ENCODE measurements around the gene RNF222.
"Not testable (repeated sequence)": the region's sequence is repeated elsewhere in the genome, so short reads cannot be mapped to it uniquely, and the experiment has no call there.

RNF222 gene

DNA sequence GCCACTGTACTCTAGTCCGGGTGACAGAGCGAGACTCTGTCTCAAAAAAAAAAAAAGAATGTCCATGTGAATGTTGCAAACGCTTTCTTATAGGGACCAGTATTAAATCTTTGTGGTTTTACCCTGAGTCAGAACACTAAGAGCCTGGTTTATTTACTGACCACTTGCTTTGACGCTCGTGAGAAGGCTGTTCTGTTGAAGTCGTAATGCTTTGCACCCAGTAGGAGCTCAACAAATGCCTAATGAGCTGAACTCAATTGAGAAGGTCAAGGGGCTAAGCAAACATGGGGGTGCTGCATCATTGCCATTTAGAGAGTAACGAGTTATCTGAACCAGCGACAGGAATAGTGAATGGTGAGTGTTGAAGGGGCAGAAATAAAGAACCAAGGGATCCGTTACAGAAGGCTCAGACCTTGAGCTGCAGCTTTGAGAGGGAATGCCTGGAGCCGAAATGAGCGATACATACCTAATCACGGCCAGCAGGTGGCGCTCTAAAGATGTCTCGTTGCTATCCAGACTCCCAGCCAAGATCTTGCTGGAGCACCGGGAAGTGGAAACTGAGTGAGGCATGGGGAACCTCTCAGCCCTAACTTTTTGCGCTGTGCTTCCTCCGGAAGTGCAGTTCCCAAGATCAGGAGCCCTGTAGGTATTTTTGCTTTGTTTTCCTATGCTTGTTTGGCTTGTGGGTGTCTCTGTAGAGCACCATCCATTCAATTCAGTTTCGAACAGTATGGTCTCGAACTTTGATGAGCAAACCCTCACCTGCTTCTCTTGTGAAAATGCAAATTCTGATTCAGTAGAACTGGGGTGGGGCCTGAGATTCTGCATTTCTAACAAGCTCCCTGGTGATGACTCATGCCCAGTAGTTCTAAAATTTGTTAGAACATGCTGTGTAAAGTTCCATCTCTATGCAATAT, 12.6 kb upstream of the RNF222 start:
- peak; percentile 5 for DNase-seq

DNA sequence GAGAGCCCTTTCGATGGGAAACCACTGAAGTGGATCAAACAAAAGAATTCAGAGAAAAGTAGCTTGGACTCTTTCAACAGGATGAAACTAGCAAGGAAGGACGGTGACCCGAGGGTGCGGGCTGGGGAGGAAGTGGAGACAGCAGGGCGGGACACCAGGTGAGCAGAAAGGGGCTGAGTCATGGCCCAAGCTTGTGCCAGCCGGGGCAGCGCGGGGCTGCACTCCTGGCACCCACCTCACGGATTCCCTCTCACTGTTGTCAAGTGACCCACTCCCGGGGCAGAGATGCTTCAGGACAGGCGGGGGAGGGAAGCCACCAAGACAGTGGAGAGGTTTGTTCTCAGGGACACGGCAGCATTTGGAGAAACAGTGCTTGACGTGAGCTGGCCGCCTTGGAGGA, 10.7 kb upstream of the RNF222 start:
- no peak for DNase-seq

DNA sequence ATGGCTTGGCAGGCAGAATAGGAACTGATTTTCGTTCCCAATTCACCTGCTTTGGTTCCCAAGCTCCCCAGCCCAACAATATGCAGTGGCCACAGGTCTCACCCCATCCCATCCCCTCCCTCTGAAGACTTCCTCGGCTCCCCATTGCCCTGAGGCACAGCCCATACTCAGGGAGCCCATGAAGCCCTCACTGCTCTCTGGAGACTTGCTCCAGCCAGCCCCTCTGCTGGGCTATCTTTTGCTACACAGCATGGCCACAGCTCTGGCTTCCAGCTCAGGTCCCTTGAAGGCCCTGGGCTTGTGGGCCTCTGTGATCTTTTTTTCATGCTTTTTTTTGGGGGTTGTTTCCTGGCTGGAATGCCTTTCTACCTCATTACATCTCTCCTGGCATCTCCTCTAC, 8.5 kb upstream of the RNF222 start:
- DNase-seq = no peak

DNA sequence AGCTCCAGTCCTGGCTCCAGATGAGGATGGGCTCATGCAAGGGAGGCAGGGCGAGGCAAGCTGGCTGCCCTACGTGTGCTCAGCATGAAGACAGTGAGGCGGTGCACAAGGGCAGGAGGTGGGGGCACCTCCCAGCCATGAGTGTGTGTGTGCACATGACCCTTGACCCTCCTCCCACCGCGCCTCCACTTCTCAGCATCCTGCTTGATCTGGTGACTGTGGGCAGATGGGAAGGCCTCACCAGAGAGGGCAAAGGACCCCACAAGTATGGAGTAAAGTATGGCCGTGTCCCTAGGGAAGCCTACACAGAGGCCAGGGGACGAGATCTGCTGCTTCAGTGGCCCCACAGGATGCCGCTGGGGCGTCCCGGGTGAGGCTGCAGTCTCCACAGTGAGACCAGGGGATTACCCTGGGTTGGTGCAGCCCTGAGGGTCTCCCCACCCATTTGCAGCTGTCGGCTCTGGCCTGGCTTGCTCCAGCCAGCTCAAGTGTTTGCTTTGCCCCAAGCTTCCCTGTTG, 7.9 kb upstream of the RNF222 start:
- DNase-seq = no peak

DNA sequence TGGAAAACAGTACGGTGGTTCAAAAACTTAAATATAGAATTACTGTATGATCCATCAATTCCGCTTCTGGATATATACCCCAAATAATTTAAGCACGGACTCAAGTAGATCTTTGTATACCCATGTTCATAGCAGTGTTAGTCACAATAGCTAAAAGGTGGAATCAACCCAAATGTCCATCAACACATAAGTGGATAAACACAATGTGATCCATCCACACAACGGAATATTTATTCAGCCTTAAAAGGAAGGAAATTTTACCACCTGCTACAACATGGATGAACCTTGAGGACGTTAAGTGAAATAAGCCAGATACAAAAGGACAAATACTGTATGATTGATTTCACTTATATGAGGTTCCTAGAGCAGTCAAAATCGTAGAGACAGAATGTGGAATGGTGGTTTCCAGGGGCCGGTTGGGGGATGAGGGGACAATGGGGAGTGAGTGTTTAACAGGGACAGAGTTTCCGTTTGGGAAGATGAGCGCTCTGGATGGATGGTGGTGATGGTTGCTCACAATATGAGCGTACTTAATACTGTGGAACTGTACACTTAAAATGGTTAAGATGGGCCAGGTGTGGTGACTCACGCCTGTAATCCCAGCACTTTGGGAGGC, 5.4 kb upstream of the RNF222 start:
- no peak for DNase-seq

DNA sequence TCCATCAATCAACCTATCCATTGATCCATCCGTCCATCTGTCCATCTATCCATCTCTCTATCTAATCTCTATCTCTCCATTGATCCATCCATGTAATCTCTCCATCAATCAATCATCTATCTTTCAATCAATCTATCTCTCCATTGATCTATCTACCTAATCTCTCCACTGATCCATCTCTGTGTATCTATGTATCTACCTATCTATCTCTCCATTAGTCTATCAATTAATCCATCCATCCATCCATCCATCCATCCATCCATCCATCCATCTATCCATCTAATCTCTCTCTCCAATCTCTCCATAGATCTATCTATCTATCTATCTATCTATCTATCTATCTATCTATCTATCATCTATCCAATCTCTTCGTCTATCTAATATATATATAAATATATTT, 3.5 kb upstream of the RNF222 start:
- DNase-seq = no peak

DNA sequence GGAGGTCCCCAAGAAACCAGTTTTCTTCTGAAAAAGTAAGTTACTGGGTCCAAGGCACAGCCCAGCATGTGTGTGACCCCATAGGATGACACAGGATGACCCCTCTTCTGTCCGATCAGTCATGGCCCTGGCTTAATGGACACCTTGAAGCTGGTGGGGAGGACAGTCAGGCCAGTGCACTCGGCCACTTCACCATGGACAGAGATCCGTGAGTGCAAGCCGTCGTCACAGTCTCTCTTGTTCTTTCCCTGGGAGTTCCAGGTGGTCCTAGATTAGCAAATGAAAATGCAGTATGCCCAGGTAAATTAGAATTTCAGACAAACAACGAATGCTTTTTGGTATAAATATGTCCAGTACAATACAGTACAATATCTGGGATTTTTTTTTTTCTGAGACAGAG, 1.4 kb upstream of the RNF222 start:
- DNase-seq = no peak

DNA sequence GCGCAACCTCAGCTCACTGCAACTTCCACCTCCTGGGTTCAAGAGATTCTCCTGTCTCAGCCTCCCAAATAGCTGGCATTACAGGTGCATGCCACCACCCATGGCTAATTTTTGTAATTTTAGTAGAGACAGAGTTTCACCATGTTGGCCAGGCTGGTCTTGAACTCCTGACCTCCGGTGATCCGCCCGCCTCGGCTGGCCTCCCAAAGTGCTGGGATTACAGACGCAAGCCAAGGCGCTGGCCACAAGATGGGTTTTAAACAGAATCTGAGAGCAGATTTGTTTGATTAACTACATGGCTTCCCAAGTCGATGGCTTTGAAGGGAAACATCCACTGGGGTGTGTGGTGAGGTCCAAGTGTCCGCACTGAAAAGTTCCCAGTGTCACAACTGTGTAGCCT, 3.1 kb downstream of the RNF222 start:
- DNase-seq = not testable (repeated sequence)

DNA sequence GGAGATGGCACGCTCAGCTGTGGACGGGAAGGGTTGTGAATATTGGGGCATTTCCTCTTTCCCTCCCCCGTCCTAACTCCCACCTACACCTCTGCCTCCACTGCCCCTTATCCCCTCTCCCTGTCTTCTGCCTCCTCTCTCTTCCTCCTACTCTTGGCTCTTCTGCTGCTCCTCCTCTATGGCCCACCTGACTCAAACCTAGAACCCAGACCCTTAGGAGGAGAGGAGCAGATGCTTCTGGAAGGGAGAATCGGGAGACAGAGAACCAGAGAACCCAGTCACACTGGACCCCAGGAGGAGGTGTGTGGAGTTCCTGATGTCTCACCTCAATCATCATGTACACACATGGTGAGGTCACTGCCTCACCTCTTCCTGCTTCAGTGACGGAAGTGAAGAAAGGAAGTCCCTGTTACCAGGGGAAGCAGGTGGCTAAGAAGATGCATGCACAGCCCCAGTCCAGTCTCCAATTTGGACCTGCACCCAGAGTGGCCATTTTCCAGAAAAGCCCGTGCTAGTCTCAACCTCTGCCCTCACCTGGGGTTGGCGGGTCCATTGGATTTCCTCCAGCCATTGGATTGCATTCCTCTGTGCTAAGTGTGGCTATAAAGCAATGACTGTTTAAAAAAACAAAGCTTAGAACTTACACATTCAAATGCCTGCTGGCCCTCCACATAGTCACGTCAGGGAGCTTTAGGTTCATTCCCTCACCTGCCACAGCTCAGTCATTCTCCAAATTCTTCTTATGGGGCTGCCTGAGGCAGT, 4.0 kb downstream of the RNF222 start:
- no peak for DNase-seq

DNA sequence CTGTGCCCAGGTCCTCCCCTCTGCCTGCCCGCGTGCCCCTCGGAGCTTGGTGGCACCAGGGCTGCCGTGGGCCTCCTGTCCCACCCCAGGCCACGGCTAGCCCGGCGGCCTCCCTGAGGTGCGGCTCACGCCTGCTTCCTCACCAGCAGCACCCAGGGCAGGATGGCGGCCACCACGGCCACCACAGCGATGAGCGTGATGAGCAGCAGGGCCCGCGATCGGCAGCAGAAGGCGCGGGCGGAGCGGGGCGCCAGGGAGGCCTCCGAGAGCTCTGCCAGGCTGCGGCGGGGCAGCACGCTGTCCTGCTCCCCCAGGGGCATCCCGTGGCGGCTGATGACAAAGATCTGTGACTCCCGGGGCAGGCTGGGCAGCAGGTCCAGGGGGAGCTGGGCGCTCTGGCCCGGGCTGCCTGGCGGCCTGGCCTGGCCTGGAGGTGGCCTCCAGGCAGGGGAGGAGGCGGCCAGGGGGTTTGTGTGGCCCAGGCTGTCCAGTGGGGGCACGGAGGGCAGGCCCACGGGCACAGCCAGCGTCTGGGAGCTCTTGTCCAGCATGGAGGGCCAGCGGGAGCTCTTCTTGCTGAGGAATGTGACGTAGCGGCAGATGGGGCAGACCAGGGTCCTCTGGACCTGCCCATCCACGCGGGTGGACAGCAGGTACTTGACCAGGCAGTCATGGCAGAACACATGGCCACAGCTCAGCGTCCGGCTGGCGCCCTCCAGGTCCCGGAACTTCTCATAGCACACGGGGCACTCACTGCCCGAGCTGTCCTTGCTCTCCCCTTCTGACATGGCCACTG, 4.8 kb downstream of the RNF222 start:
- no peak for DNase-seq

DNA sequence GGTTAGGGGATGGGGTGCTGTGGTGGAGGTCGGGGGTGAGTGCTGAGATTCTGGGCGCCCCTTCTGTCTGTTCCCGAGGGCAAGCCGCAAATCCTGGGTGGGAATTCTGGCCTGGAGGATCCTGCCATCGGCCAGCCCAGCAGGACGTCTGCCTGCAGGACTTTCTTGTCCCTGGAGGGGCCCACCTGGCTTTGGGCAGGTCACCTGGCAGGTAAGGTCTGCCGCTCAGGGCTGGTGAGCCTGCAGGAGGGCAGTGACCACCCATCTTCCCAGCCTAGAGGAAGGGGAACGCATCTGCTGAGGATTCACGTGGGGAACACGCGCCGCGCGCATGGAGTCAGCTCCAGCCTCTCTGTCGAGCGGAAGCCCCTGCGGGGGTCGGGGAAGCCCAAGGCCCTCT, 5.4 kb downstream of the RNF222 start:
- DNase-seq = no peak

DNA sequence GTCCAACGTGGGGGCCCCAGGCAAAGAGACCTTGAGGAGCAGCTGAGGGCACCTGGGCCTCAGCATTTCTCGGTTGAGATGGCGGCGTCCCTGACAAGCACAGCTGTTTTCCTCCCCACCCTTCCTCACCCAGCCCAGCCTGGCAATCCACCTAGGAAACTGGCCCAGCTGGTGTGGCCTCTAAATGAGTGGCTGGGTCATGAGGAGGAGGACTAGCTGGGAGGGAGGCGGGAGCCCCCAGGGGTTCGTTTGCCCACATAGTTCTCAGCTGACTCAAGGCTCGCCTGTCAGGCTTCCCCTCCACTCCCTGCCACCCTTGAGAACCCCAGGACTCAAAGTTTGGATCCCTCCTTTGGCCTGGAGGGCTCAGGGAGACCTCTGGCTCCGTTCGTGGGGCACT, 5.9 kb downstream of the RNF222 start:
- DNase-seq = no peak

DNA sequence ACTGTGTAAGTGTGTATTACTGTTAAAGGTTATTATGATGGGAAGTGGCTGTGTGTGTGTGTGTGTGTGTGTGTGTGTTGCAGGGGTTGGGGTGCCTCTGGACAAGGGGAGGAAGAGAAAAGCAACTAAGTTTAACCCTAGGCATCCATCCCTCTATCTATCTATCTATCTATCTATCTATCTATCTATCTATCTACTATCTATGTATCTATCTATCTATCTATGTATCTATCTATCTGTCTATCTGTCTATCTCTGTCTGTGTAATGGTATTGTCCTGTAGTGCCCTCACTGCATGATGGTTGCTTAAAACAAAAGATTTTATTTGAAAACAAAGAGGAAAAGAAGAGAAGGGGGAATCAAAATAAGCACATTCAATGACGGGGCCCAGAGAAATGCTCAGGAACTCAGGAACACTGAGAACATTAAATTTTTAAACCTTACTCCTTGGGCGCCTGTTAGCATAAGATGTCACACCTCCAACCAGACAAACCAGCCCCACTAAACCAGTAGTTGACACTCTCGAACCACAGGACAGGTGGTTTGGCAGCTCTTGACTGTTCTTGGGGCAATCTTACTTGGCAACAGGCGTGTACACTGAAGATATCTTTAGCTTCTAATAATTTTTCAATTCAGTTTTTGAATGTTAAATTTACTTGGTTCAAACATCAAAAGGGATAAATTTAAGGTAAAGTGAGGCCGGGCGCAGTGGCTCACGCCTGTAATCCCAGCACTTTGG, 9.5 kb downstream of the RNF222 start:
- DNase-seq = no peak

DNA sequence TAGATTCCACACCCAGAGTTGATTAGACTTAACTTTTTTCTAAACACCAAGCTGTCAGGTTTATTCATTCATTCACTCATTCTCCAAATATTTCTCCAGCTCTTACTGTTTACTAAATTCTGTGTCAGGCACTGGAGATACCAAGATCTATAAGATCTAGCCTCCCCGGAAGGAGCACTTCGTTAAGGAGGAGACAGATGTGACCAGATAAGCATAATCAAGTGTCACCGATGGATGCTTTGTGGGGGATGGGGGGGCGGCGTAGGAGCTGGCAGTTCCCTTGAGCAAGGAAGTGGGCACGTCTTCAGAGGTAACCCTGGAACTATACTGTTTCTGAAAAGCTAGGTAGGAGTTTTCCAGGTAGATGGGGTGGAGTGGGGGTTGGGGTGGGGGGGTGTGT, 10.8 kb downstream of the RNF222 start:
- DNase-seq = no peak

DNA sequence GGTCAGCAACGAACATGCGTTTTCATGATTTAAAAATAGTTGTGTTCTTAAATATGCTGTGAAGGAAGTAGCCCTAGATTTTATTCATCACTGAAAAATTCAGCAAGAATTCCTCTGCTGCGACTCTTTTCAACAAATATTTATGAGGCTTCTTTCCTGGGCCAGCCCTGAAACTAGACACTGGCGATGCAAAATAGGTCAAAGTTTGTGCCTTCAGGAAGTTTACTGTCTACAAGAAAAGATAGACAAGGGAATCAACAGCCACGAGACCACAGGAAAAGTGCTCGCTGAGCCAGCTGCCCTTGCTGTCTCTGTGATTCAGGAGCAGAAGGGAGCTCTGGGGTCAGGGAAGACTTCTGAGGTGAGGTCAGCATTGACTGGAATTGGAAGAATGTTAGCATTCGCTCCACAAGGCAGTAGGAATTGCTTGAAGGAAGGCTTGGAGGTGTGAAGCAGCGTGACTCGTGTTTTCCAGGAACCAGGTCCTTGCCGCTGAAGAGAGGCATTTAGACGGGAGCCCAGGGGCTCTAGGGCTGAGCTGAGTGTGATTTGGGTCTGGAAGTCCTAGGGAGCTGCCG, 12.7 kb downstream of the RNF222 start:
- DNase-seq = no peak

DNA sequence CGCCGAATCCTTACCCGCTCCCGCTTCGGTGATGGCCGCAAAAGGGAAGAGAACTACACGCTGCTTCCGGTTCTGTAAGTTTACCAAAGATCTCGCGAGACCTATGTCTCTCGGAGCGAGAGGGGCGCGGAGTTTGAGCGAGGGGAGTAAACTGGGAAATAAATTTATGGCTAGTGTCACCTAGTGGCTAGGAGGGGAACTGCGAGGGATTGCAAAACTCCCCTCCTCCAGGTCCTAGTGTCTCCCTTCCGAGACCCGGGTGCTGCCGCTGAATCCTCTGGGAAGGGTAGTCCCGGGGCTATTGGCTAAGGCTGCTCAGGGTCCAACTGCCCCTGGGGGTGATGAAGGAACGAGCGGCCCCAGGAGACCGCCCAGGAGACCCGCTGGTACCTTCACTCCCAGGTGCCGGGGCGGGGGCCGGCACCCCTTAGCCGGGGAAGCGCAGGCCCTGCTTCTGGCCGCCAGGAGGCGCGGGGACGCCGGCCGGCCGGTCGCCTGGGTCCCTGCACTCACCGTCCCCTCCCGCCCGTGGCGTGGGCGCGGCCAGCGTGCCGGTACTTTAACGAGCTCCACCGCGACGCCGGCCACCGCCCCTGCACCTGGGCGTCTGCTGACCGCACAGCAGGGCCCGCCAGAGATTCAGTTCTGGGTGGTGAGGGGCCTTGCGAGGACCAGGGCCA, 14.3 kb downstream of the RNF222 start, which contains the start of gene RPL26:
Gene RPL26, minus strand, starts transcription at position 51 of the 680 bp plus-strand sequence. CDS start 883 bp downstream, outside the sequence.
- peak; percentile 84 for DNase-seq

DNA sequence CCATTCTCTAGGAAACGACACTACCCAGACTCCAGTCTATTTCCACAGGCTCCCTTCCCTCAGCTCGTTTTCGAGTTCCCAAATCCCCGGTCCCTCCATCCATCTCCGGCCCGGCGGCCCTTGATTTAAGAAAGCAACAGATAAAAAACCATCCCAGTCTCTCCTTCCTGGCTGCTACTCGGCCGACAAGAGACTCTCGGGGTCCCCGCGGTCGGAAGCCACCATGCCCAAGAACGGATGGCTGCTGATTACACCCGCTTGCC, 14.8 kb downstream of the RNF222 start:
- peak; percentile 45 for DNase-seq

DNA sequence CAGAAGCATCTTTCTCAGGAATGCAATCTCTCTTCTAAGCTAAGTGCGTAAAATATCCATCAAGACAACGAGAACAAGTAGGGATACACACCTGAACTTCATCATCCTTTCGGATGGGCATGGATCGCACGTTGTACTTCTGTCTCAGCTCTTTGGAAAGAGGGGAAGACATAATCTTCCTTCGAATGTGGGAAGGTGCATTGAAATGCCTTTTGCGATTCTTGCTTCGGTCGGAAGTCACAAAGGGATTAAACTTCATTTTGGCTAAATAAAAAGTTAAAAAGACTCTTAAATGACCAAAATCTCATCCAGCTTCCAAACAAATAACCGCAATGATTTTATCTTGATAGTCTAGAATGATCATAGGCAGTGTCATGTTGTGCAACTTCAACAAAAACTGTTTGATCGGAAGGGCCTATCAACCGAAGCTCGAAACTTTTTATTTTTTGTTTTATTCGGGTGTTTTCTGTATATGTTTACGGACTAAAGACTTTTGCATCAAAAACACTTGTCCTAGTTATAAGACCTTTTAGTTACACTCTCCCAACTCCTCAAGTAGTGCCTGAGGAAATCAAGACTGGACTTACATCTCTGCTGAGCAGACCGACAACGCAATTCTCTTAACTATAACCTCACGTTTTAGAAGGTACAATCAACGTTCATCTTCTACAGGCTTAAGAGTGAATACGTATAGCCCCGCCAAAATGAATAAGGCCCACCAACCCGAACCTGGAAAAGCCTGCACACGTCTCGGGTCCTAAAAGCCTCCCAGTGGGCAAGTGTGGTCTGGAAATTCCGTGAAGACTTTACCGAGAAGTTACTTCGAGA, 15.4 kb downstream of the RNF222 start:
- no peak for DNase-seq

DNA sequence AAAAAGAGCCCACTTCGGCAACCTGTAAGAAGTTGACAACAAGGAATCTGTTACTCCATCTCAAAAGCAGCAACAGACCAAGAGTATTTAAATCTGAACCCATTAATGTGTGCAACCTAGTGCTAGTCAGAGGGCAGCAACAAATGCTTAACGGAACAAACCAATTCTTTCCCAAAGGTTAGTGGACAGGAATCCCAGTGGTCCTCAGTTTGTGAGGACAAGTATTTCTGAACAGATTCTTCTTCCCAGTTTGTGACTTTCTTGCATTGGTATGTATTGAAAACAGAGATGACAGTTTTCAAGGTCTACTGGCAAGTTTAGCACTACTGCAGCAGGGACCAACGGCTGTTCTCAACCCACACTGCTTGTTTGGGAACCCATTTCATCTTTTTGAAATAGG, 17.6 kb downstream of the RNF222 start:
- DNase-seq = no peak

DNA sequence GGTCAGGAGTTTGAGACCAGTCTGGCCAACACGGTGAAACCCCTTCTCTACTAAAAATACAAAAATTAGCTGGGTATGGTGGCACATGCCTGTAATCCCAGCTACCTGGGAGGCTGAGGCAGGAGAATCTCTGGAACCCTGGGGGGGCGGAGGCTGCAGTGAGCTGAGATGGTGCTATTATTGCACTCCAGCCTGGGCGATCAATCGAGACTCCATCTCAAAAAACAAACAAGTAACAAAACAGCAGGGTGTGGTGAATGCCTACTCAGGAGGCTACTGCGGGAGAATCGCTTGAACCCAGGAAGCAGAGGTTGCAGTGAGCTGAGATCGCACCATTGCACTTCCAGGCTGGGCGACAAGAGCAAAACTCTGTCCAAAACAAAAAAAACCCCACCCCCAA, 19.5 kb downstream of the RNF222 start:
- DNase-seq = not testable (repeated sequence)
